ENCODE measurements around the gene DNAAF3.

The DNAAF3 gene

DNA sequence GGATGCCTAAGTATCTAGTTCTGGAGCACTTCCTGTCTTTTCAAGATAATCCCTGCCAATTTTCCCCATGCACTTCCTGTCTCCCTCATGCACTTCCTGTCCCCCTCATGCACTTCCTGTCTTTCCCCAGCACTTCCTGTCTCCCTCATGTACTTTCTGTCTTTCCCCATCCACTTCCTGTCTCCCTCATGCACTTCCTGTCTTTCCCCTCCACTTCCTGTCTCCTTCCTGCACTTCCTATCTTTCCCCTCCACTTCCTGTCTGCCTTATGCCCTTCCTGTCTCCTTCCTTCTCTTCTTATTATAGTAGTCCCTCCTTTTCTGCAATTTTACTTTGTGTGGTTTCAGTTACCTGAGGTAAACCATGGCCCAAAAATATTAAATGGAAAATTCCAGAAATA is 14.4 kb downstream of the DNAAF3 start:
- no peak for FAIRE-seq

- FAIRE-seq, result no peak
Measured at GRCh38 chr19:55149078-55150003, 17.1 kb downstream of the DNAAF3 start, which contains the start of gene TNNT1. Gene TNNT1 (minus strand): TSS chr19:55149206. CDS start chr19:55147157, 2,049 bp downstream.

- no peak for FAIRE-seq
Measured at GRCh38 chr19:55147545-55148251, 18.7 kb downstream of the DNAAF3 start.

DNA sequence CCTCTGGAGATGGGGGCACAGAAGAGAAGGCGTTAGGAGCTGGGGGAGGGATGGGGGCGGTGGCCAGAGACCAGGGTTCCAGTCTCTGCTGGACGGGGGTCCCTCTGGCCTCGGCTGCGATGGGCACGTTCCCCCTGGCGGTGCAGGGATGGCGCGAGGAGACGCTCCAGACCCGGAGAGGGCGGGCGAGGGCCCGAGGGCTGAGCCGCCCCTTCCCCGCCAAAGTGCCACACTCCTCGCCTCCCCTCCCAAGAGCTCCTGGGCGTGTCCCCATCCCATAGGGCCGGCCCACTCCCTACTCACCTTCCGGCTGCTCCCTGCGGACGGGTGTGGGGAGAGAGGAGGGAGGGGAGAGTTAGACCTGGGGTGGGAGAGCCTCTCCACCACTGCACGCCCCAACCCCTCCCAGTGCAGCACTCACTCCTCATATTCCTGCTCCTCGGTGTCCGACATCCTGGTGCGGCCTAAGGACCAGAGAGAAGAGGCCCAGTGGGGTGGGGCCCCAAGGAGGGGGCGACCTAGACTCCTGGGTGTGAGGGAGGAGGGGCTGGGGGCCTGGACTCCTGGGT is 19.6 kb downstream of the DNAAF3 start:
- no peak for FAIRE-seq

DNA sequence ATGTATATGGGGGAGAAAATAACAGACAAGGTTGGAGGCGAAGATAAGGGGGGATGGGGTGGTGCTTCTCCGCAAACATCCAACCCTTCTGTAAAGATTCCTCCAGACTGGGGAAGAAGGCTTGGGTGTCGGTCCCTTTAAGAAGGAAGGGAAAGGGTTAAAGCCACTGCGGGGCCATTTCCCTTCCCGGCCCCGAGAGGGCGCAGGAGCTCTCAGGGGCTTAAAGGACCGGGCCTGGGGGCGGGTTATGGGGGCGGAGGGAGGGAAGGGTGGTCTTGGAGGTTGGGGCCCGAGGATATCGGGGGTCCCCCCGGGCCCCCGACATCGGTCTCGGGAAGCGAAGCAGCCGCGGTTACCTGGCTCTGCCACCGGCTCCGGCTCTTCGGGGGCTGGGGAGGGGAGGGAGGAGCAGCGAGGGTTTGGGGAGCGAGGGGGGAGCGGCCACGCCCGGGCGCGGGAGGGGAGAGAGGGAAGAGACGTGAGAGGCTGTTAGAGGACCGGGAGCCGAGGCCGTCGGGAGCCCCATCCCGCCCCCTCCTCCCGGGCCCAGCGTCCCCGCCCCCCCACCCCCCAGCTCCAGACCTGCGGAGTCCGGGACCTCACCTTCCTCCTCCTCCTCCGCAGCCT is 20.2 kb downstream of the DNAAF3 start:
- no peak for FAIRE-seq

GRCh38 chr19:55145232-55145631 is 21.2 kb downstream of the DNAAF3 start:
- FAIRE-seq, result no peak

- no peak for FAIRE-seq
Measured at GRCh38 chr19:55141696-55142095, 24.7 kb downstream of the DNAAF3 start.

GRCh38 chr19:55137915-55138314 is 28.5 kb downstream of the DNAAF3 start:
- no peak for FAIRE-seq

DNA sequence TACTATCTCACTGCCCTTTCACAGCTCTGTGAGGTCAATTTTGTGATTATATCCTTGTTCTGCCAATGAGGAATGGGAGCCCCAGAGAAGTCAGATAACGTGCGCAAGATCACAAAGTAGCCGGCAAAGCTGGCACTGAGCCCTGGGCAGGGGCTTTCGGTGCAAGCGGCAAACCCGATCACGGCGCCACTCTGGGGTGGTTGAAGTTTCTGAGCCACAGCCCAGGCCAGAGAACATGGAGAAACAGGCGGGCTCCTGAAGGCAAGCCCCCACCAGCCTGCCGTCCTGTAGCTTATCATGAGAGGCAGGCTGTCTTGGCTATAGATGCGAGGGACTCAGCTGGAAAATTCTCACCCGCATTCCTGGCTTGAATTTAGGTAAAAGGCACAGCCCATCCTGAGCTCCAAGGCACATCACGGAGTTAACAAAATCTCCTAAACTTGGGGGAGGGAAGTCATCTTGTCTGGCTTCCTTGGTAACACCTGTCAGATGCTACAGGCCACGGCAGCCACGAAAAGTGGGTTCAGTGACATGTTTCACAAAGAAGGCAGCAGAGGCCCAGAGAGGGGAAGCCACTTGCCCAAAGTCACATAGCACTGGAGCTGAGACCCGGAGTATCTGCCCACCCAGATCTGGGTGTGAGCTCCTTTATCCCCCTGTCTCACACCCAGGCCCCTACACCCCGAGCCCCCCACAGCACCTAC is 29.9 kb downstream of the DNAAF3 start:
- no peak for FAIRE-seq

DNA sequence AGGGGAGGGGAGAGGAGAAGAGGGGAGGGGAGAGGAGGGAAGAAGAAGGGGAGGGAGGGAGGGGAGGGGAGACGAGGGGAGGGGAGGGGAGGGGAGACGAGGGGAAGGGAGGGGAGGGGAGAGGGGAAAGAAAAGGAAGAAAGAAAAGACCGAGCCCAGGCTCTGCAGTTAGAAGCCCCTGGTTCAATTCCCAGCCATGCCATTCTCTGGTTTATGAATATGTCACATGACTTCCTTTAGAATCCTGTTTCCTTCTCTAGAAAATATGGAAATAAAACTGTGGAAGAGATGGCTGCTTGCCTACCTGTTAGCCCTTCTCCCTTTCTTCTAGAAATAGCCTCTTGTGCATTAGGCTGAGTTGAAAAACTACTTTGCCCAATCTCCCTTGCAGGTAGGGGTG is 31.7 kb downstream of the DNAAF3 start:
- no peak for FAIRE-seq

DNA sequence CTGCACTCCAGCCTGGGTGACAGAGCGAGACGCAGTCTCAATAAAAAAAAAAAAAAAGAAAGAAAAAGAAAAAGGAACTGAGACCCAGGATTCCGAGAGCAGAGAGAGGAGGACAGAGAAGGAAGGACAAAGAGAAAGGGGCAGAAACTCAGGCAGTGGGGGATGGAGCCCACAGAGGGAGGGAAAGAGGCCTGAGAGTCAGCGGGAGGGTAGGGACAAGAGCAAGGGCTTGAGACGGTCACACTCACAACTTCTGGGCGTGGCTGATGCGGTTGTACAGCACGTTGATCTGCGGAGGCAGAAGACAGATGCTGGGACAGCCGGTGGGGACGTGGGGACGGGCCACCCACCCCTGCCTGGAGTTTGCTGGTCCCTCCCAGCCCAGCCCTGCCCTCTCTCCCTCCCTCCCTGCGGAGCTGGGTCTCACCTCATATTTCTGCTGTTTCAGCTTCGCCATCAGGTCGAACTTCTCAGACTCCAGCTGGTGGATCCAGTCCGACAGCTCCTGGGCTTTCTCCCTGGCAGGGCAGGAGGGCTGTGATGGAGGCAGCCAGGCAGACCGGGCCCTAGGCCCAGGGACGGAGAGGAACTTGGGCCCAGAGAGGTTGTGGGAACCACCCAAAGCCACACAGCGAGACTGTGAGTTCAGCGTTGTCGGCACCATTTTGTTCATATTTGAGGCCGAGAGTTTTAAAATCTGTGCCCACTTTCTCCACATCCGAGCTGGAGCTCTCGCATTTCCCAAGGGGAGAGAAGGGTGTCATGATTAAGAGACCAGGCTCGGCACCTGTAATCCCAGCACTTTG is 32.6 kb downstream of the DNAAF3 start:
- no peak for FAIRE-seq

GRCh38 chr19:55132453-55133129 is 33.8 kb downstream of the DNAAF3 start:
- no peak for FAIRE-seq

DNA sequence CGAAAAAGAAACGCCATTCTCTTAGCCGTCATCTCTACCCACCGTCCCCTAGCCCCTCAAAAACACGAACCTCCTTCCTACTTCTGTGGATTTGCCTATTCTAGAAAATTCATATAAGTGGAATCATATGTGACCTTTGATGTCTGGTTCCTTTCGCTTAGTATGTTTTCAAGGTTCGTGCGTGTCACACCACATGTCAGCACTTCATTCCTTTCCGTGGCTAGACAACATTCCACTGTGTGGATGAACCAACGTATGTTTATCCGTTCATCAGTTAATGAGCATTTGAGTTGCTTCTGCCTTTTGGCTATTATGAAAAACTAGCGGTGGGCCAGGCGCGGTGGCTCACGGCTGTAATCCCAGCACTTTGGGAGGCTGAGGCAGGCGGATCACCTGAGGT is 35.0 kb downstream of the DNAAF3 start:
- FAIRE-seq, result no peak

GRCh38 chr19:55119053-55119452 is 47.4 kb downstream of the DNAAF3 start:
- FAIRE-seq, result no peak

GRCh38 chr19:55118401-55118991 is 47.9 kb downstream of the DNAAF3 start:
- no peak for FAIRE-seq

- peak; percentile 93 for FAIRE-seq
Measured at GRCh38 chr19:55117663-55118391, 48.6 kb downstream of the DNAAF3 start.

DNA sequence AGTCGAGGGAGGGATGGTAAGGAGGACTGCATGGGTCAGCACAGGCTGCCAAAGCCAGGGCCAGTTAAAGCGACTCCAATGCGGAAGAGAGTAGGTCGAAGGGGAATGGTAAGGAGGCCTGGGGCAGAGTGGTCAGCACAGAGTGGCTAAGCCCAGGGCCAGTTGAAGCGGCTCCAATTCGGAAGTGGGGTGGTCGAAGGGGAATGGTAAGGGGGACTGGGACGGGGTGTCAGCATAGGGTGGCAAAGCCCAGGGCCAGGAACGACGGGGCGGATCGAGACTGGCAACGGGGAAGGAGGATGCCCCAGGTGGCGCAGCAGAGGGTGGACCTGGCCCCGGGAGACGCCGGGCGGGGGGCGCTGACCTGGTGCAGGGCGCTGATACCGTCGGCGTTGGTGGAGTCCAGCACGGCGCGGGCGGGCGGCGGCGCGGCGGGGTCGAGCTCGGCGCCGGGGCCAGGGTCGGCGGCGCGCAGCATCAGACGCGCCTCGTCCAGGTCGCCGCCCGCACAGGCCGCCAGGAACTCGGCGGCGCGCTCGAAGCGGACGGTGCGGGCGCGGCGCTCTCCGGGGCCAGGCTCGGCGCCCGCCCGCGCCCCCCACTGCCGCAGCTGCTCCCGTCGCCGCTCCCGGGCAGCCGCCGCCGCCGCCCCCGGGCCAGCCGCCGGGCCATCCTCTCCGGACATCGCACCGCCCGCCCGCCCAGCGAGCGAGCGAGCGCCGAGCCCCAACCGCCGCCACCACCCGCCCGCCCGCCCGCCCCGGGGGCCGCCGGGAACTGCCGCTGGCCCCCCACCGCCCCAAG is 49.4 kb downstream of the DNAAF3 start, which contains the start of gene PPP1R12C:
Gene PPP1R12C, minus strand, starts transcription at position 779 of the 804 bp plus-strand sequence. Its CDS starts 94 bp downstream, at position 685.
- no peak for FAIRE-seq

GRCh38 chr19:55116232-55116858 is 50.1 kb downstream of the DNAAF3 start:
- no peak for FAIRE-seq

Data from endometrium (tissue), 2 donors.